ENCODE data around the gene ZNF408.

- TF ChIP-seq POLR2A (IDR thresholded peaks at IDR 0.05; ENCODE audit: low read depth, low read length) (no peak), POLR2AphosphoS5 (IDR thresholded peaks at IDR 0.05; ENCODE audit: low read depth, low read length) (no peak), TAF1 (IDR thresholded peaks at IDR 0.05; ENCODE audit: low read depth, low read length) (no peak), SPI1 (IDR thresholded peaks at IDR 0.05; ENCODE audit: low read depth, low read length) (no peak)
Observed at GRCh38 chr11:46682773-46683752, 17.8 kb upstream of the ZNF408 start.

All from GM12891 (cell line).